Dendritic cell treated with granulocyte-macrophage colony-stimulating factor and Interleukin-4, amounts not matched to agents 40 ng/mL and 50 ng/mL, for 4 days (primary cell): ENCODE results near the gene FAAP20.

ENCODE experiments used
- H3K27ac Mint-ChIP-seq: one replicate; pipeline ENCODE4 v1.8.0; 2022; ENCODE audit warnings: mild to moderate bottlenecking, mixed read lengths
- H3K27me3 Mint-ChIP-seq: one replicate; pipeline ENCODE4 v1.8.0; 2022; ENCODE audit warnings: mild to moderate bottlenecking, mixed read lengths
- H3K36me3 Mint-ChIP-seq: one replicate; pipeline ENCODE4 v1.8.0; 2022; ENCODE audit warnings: low read depth, mixed read lengths
- H3K4me1 Mint-ChIP-seq: one replicate; pipeline ENCODE4 v1.8.0; 2022; ENCODE audit warnings: low read depth, mixed read lengths
- H3K4me3 Mint-ChIP-seq: one replicate; pipeline ENCODE4 v1.8.0; 2022; ENCODE audit warnings: mild to moderate bottlenecking, moderate library complexity, mixed read lengths
- H3K9me3 Mint-ChIP-seq: one replicate; pipeline ENCODE4 v1.8.0; 2022; ENCODE audit warnings: mixed read lengths
- intact Hi-C: fragments of 100-400 bp; cut with micrococcal nuclease; formaldehyde crosslinking; loops from one replicate; pipeline ENCODE4 v1.15.0; 2022

The FAAP20 gene

DNA sequence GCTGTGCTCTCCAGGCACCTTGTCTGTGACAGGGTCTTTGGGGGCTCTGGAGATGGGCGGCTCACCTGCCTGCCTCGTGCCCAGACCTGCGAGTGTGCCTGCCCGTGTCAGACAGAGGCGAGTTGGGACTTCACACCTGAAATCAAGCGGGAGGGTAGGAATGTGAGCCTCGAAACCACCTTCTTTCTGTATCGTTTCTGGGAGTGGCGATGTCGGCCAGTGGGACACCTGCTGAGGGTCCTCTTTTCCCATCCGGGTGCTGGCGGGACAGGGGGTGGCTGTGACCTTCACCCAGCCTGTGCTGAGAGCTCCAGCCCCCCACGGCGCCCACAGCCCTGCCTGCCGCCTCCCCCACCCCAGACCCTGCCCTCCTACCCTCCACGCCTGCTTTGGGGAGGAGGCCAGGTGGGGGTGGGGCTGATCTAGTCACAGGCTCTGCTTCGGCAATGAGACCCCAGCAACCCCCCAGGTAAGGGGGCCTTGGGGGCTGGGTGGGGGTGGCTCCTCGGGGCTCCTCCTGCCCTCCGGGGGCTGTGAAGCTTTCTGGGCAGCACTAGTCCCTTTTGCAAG is 15.6 kb upstream of the FAAP20 start:
- intact Hi-C loops = no loop called here
- peaks cover 27% of the 10 kb centered on the region for H3K27me3 Mint-ChIP-seq
- H3K36me3 Mint-ChIP-seq = no peaks in the 10 kb centered on the region
- no peaks in the 10 kb centered on the region for H3K9me3 Mint-ChIP-seq
- peak overlapping the region; percentile 31 for H3K27ac Mint-ChIP-seq
- H3K4me3 Mint-ChIP-seq = no peak overlapping the region
- peaks cover 65% of the 10 kb centered on the region for H3K4me1 Mint-ChIP-seq

DNA sequence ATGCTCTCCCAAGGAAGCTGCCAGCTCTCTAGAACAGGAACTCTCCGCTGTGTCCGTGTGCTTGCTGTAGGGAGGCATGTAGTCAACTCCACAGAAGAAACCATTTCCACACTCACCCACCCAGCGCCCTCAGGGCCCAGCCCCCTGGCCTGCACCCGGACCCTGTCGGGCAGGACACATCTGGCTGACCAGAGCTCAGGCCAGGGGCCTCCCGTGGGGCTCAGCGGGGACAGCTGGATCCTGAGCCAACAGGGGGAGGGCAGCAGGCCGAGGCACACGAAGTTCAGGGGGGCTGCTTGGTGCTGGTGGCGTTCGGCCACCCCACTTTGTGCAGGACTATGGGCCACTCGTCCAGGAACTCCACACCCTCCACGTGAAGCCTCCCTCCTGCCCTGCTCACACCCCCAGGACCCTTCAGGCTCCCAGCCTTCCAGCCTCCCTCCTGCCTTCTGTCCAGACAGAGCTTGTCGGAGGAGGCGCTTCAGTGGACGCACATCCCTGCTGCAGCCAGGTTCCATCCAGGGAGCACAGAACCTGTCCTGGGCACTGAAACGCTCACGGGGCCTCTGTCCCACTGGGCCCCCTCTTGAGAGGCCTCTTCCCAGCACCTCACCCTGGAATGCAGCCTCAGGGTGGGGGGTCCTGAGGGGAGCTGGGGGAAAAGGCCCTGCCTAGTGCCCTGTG is 15.0 kb upstream of the FAAP20 start:
- Mint-ChIP-seq H3K4me3 (no peak overlapping the region), H3K9me3 (no peaks in the 10 kb centered on the region), H3K36me3 (no peaks in the 10 kb centered on the region), H3K27ac (peak overlapping the region; percentile 31), H3K4me1 (peaks cover 60% of the 10 kb centered on the region), H3K27me3 (peaks cover 25% of the 10 kb centered on the region)
- intact Hi-C loops = no loop called here

DNA sequence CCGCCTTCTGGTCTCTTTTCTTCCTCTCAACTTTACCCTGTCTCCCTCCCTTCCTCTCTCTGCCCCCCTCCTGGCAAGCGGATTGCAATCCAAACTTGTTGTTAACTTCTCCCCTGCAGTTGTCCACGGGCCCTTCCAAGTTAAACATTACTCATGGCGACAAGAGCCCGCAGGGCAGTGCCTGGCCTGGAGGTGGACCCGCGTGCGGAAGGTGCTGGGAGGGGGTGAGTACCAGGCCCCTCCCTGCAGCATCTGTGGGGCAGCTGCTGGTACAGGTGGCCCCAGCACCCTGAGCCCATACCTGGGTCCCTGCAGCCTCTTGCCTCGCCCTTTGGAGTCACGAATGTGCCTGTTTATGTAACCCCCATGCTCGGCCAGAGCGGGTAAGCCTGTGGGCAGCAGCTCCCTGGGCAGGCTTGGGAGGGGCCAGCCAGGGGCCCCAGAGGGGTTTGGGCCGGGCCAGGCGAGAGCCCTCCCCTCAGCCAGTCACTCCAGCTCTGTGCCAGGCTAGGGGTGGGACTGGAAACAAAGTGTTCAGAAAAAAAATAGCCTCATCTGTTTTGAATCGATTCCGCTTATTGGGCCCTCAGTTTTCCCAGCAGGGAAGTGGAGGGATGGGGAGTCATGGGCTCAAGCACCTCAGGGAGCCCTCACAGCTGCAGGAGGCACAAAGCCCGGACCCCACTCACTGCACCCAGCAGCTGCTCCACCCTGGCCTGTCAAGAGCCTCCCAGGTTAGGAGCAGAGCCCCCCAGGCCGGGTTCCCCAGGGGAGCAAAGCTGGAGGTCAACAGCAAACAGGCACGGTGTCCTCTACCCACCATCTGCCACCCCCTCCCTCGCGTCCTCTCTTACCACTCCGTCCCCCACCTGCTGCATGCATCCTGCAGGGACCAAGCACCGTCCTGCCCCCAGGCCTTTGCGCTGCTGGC is 14.0 kb upstream of the FAAP20 start:
- Mint-ChIP-seq H3K27ac (peak overlapping the region; percentile 40), H3K4me3 (no peak overlapping the region), H3K27me3 (peaks cover 25% of the 10 kb centered on the region), H3K4me1 (peaks cover 62% of the 10 kb centered on the region), H3K36me3 (no peaks in the 10 kb centered on the region), H3K9me3 (no peaks in the 10 kb centered on the region)
- intact Hi-C loops = no loop called here

DNA sequence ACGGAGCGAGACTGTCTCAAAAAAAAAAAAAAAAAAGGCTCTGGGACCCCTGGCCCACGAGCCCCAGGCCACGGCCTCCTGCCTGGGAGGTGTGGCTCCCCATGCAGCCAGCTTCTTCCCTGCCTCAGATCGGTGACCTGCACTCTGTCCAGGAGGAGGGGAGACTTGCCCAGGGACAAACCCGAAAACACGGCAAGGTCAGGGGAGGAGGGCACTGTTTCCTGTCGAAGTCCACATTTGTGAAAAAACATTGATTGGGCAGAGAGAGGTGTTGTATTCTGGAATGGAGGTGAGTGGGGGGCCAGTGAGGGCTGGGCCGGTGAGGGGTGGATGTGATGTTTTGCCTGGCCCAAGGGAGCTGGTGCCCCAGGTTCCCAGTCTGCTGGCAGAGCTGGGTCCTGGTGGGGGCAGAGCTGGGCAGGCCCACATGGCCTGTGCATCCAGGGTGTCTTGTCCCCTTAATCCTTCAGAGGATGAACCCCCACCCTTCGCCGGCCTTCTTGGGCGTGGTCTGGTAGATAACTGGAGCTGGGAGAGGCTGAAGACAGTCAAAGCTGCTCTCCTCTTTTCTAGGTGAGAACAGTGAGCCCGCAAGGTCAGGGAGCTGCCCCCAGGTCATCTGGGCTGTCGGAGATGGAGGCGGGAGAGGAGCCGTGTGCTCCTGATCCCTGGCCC is 12.4 kb upstream of the FAAP20 start:
- H3K36me3 Mint-ChIP-seq = peaks cover 6% of the 10 kb centered on the region
- H3K4me1 Mint-ChIP-seq = peaks cover 62% of the 10 kb centered on the region
- peak overlapping the region; percentile 30 for H3K27ac Mint-ChIP-seq
- H3K27me3 Mint-ChIP-seq = peaks cover 25% of the 10 kb centered on the region
- intact Hi-C loops = no loop called here
- H3K4me3 Mint-ChIP-seq = no peak overlapping the region
- no peaks in the 10 kb centered on the region for H3K9me3 Mint-ChIP-seq

DNA sequence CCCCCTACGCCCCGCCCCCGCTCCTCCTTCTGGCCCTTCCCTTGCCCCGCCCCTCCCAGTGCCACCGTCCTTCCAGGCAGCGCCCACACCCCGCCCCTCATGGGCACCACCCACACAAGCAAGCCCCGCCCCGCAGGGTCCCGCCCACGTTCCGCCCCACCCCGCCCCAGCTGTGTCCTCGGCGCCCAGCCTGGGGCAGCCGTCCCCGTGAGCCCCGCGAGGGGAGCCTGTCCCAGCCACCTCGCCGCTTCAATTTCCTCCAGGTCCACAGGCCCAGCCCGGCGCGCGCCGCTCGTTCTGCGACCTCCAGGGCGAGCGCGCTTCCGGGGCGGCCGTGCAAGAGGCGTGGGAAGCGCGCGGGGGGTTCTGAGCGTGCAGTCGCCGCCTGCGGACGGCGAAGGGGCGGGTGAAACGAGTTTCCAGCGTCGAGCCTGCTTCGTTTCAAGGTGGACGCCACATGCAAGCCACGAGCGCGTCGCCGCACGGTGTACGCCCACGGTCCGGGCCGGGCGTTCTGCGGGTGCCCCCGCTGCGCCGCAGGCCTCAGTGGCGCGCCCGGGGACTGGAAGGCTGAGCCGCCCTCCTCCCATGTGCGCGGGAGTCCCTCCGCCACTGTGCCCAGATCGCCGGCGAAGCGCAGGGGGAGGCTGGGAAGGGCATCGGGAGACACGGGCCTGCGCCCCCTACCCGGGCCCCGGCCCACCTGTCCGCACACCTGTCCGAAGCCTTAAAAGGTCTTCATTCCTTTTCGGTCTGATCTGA is 10.8 kb upstream of the FAAP20 start:
- Mint-ChIP-seq H3K27me3 (peaks cover 25% of the 10 kb centered on the region), H3K36me3 (peaks cover 6% of the 10 kb centered on the region), H3K4me1 (peaks cover 68% of the 10 kb centered on the region), H3K27ac (peak overlapping the region; percentile 74), H3K4me3 (peak overlapping the region; percentile 79), H3K9me3 (no peaks in the 10 kb centered on the region)
- intact Hi-C loops = no loop called here

DNA sequence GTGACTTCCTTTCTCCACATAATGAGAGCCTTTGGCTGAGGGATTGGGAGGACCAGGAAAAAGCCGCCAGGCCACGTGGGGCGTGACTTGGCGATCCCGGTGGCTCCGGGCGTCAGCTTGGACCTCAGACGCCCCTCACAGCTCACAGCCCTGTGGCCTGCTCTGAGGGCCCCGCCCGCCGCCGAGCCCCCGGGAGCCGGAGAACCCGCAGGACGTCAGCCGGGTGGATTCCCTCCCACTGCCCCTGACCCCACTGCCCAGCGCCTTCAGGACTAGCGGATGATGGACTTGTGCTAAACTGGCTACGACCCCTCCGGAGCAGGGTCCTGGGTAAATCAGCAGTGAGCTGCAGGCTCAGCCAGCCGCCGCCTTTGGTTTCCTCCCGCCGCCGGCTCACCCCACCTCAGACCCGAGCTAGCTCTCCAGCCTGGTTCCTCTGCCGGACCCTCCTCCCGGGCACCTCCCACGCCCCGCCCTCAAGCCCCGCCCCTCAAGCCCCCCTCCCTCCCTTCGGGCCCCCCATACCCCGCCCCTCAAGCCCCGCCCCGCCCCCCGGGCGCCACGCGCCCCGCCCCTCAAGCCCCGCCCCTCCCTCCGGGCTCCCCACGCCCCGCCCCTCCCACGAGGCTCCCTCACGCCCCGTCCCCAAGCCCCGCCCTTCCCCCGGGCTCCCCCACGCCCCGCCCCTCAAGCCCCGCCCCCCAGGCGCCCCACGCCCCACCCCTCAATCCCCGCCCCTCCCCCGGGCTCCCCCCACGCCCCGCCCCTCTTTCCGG is 10.0 kb upstream of the FAAP20 start:
- intact Hi-C loops = no loop called here
- H3K27ac Mint-ChIP-seq = peak overlapping the region; percentile 74

DNA sequence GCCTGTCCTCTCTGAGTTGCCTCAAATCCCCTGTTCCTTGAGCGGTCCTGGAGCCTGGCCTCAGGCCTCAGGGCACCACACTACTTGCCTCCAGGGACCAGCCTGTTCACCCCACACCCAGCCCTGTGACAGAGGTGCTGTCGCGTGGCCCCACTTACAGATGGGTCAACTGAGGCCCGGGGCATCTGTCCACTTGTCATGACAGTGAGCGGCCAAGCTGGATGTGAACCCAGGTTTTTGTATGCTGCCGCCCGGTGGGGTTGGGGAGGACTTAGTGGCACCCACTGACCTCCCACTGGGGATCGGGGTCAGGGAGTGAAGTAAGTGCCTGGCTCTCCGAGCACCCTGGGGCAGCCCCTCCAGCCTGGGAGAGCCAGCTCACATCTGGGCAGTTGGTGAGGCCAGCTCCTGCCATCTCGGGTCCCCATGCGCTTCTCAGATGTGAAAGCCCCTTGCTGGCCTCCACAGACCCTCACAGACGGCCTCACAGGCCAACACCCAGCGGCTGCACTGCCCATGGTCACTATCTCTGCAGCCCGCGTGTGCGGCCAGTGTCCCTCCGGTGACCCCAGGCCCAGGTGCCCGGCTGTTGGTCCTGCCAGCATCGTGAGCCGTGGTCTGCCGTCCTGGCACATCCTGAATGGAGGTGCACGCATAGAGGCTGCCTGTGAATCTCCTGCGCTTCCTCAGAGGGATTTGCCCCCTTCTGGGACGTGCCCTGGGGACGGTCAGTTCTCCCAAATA is 9.3 kb upstream of the FAAP20 start:
- intact Hi-C loops = no loop called here
- peak overlapping the region; percentile 74 for H3K27ac Mint-ChIP-seq
- H3K4me3 Mint-ChIP-seq = peak overlapping the region; percentile 78
- peaks cover 74% of the 10 kb centered on the region for H3K4me1 Mint-ChIP-seq
- H3K27me3 Mint-ChIP-seq = peaks cover 17% of the 10 kb centered on the region
- H3K36me3 Mint-ChIP-seq = peaks cover 11% of the 10 kb centered on the region
- no peaks in the 10 kb centered on the region for H3K9me3 Mint-ChIP-seq

More for the DNA sequence above, 10.0 kb upstream of the FAAP20 start:
- H3K4me1 Mint-ChIP-seq = peaks cover 73% of the 10 kb centered on the region
- peak overlapping the region; percentile 78 for H3K4me3 Mint-ChIP-seq
- peaks cover 7% of the 10 kb centered on the region for H3K36me3 Mint-ChIP-seq
- peaks cover 23% of the 10 kb centered on the region for H3K27me3 Mint-ChIP-seq
- H3K9me3 Mint-ChIP-seq = no peaks in the 10 kb centered on the region

DNA sequence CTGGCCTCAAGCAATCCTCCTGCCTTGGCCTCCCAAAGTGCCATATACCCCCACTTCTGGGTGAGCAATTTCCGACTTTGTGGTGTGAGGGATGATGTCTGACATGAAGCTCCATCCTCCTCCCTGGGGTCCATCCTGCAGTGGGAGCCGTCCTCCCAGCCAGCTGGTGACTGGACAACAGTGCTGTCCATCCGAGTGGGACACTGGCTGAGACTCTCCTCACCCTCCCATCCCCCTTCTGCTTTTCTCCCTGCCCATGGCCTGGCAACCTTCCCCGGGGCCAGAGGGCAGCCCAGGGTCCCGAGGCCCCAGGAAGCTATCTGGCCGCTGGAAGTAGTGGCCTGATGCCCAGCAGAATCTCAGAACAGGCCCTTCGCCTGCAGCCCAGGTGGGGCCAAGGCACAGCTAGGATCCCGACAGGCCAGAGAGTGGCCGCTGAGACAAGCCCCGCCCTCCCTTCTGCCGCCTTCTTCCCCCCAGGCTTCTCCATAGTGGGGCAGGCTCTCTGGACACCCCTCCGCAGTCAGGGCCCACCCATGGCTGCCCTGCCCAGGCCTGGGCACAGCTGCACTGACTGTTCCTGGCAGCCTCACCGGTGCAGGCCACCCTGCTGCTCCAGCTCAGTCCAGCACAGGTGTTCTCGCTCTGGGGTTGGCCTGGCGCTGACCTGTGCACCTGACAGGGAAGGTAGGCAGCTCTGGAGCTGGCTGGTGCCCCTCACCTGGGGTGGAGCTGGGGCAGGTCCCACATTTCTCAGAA is 8.4 kb upstream of the FAAP20 start:
- peaks cover 11% of the 10 kb centered on the region for H3K36me3 Mint-ChIP-seq
- H3K4me3 Mint-ChIP-seq = no peak overlapping the region
- H3K27me3 Mint-ChIP-seq = peaks cover 12% of the 10 kb centered on the region
- H3K27ac Mint-ChIP-seq = peak overlapping the region; percentile 59
- intact Hi-C loops = no loop called here
- H3K9me3 Mint-ChIP-seq = no peaks in the 10 kb centered on the region
- peaks cover 74% of the 10 kb centered on the region for H3K4me1 Mint-ChIP-seq

DNA sequence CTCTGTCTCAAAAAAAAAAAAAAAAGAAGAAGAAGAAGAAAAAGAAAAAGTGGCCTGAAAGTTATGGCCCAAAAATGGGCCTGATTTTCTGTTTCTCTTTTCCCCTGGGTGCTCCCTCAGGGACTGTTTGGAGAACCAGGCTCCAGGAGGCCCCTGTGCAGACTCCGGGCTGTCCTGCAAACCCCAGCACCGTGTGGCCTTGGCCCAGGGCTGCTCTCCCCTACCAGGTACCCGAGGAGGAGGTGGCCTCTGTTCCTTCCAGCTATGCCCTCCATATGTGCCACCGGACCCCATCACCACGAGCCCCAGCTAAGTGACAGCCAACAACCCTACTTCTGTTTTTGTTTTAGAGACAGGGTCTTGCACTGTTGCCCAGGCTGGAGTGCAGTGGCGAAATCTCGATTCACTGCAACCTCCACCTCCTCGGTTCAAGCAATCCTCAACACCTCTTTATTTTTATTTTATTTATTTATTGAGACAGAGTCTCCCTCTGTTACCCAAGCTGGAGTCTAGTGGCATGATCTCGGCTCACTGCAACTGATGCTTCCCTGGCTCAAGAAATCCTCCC is 7.5 kb upstream of the FAAP20 start:
- Mint-ChIP-seq H3K27me3 (peaks cover 7% of the 10 kb centered on the region), H3K36me3 (peaks cover 11% of the 10 kb centered on the region), H3K9me3 (no peaks in the 10 kb centered on the region), H3K27ac (no peak overlapping the region), H3K4me1 (peaks cover 65% of the 10 kb centered on the region), H3K4me3 (no peak overlapping the region)
- intact Hi-C loops = no loop called here

DNA sequence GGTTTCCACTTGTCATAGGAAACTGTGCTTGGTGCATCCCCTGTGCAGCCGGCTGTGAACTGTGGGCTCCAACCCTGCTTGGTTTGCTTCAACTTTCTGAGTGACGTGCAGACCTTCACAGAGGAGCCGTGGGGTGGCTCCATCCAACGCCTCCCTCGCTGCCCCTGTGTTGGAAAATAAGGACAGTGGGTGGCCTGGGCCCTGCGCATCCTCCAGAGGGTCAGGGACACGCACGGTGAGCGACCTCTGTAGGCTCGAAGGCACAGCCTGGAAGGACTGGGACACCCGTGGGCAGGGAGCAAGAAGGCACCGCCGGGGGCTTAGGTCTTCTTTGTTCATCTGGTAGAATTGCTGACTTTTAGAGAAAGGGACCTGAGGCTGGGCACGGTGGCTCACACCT is 6.5 kb upstream of the FAAP20 start:
- H3K4me1 Mint-ChIP-seq = peaks cover 55% of the 10 kb centered on the region

DNA sequence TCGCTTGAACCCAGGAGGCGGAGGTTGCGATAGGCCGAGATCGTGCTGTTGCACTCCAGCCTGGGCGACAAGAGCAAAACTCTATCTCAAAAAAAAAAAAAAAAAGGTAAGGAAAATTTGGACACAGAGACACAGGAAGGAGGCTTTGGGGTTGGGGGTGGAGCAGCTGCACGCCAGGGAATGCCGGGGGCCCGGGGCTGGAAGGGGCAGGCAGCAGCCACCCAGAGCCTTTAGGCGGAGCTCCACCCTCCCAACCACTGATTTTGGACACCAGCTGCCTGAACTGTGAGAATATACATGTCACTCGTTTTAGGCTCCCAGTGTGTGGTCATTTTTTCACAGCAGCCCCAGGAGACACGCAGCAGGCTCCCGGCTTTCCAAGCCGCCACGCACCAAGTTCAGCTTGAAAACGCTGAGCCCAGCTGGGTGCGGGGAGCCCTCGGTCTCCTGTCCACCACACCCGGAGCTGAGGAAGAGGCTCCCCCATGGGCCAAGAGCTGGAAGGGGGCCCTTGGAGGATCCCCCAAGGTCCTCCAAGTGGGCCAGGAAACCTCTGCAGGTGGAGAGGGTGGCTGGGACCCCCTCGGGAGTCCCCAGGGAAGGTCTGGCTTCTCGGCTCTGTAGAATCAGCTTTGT is 5.9 kb upstream of the FAAP20 start:
- Mint-ChIP-seq H3K36me3 (peaks cover 11% of the 10 kb centered on the region), H3K4me3 (peak overlapping the region; percentile 90), H3K4me1 (peaks cover 50% of the 10 kb centered on the region), H3K27me3 (no peaks in the 10 kb centered on the region), H3K27ac (peak overlapping the region; percentile 81), H3K9me3 (no peaks in the 10 kb centered on the region)
- intact Hi-C loops = no loop called here

More for the DNA sequence above, 6.5 kb upstream of the FAAP20 start:
- H3K36me3 Mint-ChIP-seq = peaks cover 11% of the 10 kb centered on the region
- H3K27ac Mint-ChIP-seq = no peak overlapping the region
- H3K27me3 Mint-ChIP-seq = peaks cover 2% of the 10 kb centered on the region
- no peaks in the 10 kb centered on the region for H3K9me3 Mint-ChIP-seq
- intact Hi-C loops = no loop called here
- H3K4me3 Mint-ChIP-seq = no peak overlapping the region
